HEK293T (cell line): Measurements from ENCODE around the gene UNC50.

Experiments
- CTCF ChIA-PET: fragments of 350-600 bp; formaldehyde crosslinking; extraction: SDS; loops from one replicate; lab custom pipeline; 2021; ENCODE audit warnings: antibody characterized with exemption, inconsistent platforms; lab: Yijun Ruan, JAX
- POLR2A ChIA-PET: fragments of 350-600 bp; formaldehyde crosslinking; extraction: SDS; loops from one replicate; lab custom pipeline; 2020; ENCODE audit warnings: antibody characterized with exemption, inconsistent platforms; lab: Yijun Ruan, JAX
- DNase-seq: peaks from one replicate; pipeline ENCODE4 v3.0.0; 2012; ENCODE audit warnings: mixed read lengths; ENCODE audit errors: extremely low spot score
- ARNT ChIP-seq: fragments of 450-650 bp; IDR thresholded peaks from 2 replicates; pipeline ENCODE4 v1.6.1; 2017; ENCODE audit warnings: mild to moderate bottlenecking
- BHLHE40 ChIP-seq: fragments of 450-650 bp; IDR thresholded peaks from 2 replicates; pipeline ENCODE4 v1.6.1; 2016; ENCODE audit warnings: mild to moderate bottlenecking, moderate library complexity, borderline replicate concordance
- CTBP1 ChIP-seq: fragments of 450-650 bp; IDR thresholded peaks from 2 replicates; pipeline ENCODE4 v1.6.1; 2016; ENCODE audit warnings: borderline replicate concordance
- ELF4 ChIP-seq: fragments of 450-650 bp; IDR thresholded peaks from 2 replicates; pipeline ENCODE4 v1.6.1; 2017; ENCODE audit warnings: antibody characterized with exemption
- FOXA1 ChIP-seq: fragments of 450-650 bp; IDR thresholded peaks from 2 replicates; pipeline ENCODE4 v1.6.1; 2016; ENCODE audit warnings: mild to moderate bottlenecking
- FOXK2 ChIP-seq: fragments of 450-650 bp; IDR thresholded peaks from 2 replicates; pipeline ENCODE4 v1.6.1; 2016; ENCODE audit warnings: mild to moderate bottlenecking
- FOXM1 ChIP-seq: fragments of 450-650 bp; IDR thresholded peaks from 2 replicates; pipeline ENCODE4 v1.6.1; 2017; ENCODE audit warnings: mild to moderate bottlenecking, borderline replicate concordance
- HDGF ChIP-seq: fragments of 450-650 bp; IDR thresholded peaks from 2 replicates; pipeline ENCODE4 v1.6.1; 2017; ENCODE audit warnings: antibody characterized with exemption, borderline replicate concordance
- L3MBTL2 ChIP-seq: fragments of 450-650 bp; conservative IDR thresholded peaks from 2 replicates; pipeline ENCODE4 v1.6.1; 2016; ENCODE audit warnings: mild to moderate bottlenecking
- LEF1 ChIP-seq: fragments of 450-650 bp; IDR thresholded peaks from 2 replicates; pipeline ENCODE4 v1.6.1; 2017; ENCODE audit warnings: mild to moderate bottlenecking, borderline replicate concordance
- NFRKB ChIP-seq: fragments of 450-650 bp; IDR thresholded peaks from 2 replicates; pipeline ENCODE4 v1.6.1; 2016; ENCODE audit warnings: mild to moderate bottlenecking, moderate library complexity
- PKNOX1 ChIP-seq: fragments of 450-650 bp; IDR thresholded peaks from 2 replicates; pipeline ENCODE4 v1.6.1; 2016
- SP1 ChIP-seq: fragments of 450-650 bp; IDR thresholded peaks from 2 replicates; pipeline ENCODE4 v1.6.1; 2017
- SUZ12 ChIP-seq: fragments of 450-650 bp; IDR thresholded peaks from 2 replicates; pipeline ENCODE4 v1.6.1; 2016; ENCODE audit warnings: mild to moderate bottlenecking
- TARDBP ChIP-seq: fragments of 450-650 bp; IDR thresholded peaks from 2 replicates; pipeline ENCODE4 v1.6.1; 2016
- ZNF384 ChIP-seq: fragments of 450-650 bp; IDR thresholded peaks from 2 replicates; pipeline ENCODE4 v1.6.1; 2016

The UNC50 gene, protein sequence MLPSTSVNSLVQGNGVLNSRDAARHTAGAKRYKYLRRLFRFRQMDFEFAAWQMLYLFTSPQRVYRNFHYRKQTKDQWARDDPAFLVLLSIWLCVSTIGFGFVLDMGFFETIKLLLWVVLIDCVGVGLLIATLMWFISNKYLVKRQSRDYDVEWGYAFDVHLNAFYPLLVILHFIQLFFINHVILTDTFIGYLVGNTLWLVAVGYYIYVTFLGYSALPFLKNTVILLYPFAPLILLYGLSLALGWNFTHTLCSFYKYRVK

GRCh38 chr2:98608116-98608961 lies at the start of gene UNC50, which contains the start of gene COA5:
Gene UNC50, plus strand, starts transcription at chr2:98608589. Its CDS starts 1,171 bp downstream, at chr2:98609760.
Gene COA5, minus strand, starts transcription at chr2:98608512. Its CDS starts 107 bp downstream, at chr2:98608405.
- ChIA-PET POLR2A (interaction anchor here (0.6 to 1.3 kb wide), 10 partner anchors 9 to 729 kb away, joined by 3 to 5 read pairs (median 3); partner anchors contain the start of genes EIF5B and MGAT4A), CTCF (interaction anchor here (0.5 to 0.6 kb wide), 2 partner anchors 37 to 38 kb away, joined by 3 read pairs; no protein-coding TSS in a partner anchor)
- TF ChIP-seq ELF4 (peak; percentile 66), SP1 (no peak), L3MBTL2 (peak; percentile 33; the same call in 1 of the 2 replicates), CTBP1 (peak; percentile 40; the same call in 1 of the 2 replicates), PKNOX1 (peak; percentile 29; the same call in 1 of the 2 replicates), ARNT (no peak)
- peak; percentile 95 for DNase-seq

DNA sequence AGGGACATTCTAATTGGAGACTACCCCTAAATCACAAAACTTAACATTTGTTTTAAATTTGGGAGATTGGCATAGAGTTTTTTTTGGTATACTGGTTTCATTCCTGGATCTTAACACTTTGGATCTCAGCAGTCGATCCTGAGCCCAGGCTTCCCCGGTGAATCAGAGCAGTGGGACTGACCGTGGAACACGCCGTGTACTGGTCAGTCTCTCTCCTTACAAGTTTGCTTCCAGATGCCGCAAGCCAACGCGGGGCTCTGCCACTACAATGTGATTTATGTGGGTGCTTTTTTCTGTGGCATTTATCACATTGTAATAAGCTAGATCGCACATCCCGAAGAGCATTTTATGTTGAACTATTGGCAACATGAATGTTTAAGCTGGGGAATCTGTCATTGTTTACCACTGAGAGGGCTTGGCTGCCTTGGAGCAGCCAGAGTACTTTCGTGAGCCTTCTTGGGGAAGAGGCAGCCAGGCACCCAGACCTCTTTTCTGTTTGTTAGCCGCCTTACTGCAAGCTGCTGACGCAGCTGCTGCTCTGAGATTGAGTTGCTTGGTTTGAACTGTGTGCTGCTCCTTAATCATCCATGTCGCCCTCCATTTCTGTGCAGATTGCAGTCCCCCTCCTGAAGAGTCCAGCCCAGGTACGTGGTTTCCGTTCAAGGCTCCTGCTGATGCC lies 49.4 kb upstream of the UNC50 start:
- TF ChIP-seq FOXA1 = no peak
- TF ChIP-seq PKNOX1 = no peak
- DNase-seq = no peak
- POLR2A ChIA-PET = no interaction called here
- CTCF ChIA-PET = interaction anchor here (0.9 to 2.4 kb wide), 2 partner anchors 10 kb away, joined by 4 to 10 read pairs; no protein-coding TSS in a partner anchor

- ChIA-PET POLR2A (no interaction called here), CTCF (interaction anchor here (0.9 to 1.1 kb wide), 2 partner anchors 10 to 12 kb away, joined by 3 to 4 read pairs; no protein-coding TSS in a partner anchor)
- TF ChIP-seq ZNF384 = no peak
- no peak for TF ChIP-seq SUZ12
- TF ChIP-seq CTBP1 = no peak
- no peak for TF ChIP-seq LEF1
- no peak for TF ChIP-seq PKNOX1
- TF ChIP-seq SP1 = no peak
- no peak for TF ChIP-seq ARNT
- TF ChIP-seq FOXA1 = no peak
- TF ChIP-seq FOXK2 = no peak
- no peak for TF ChIP-seq NFRKB
- no peak for TF ChIP-seq TARDBP
- TF ChIP-seq L3MBTL2 = no peak
- TF ChIP-seq BHLHE40 = no peak
- TF ChIP-seq FOXM1 = no peak
- no peak for TF ChIP-seq HDGF
- TF ChIP-seq ELF4 = no peak
- no peak for DNase-seq
These were observed 48.8 kb upstream of the UNC50 start for GRCh38 chr2:98559581-98559980.

- POLR2A ChIA-PET = no interaction called here
- DNase-seq = no peak
- TF ChIP-seq ARNT = no peak
- TF ChIP-seq FOXA1 = no peak
- TF ChIP-seq TARDBP = no peak
- CTCF ChIA-PET = interaction anchor here (0.9 to 1.1 kb wide), 2 partner anchors 9 to 11 kb away, joined by 3 to 4 read pairs; no protein-coding TSS in a partner anchor
These were observed 48.1 kb upstream of the UNC50 start for GRCh38 chr2:98560256-98560771.

GRCh38 chr2:98561018-98561417 lies 47.4 kb upstream of the UNC50 start:
- POLR2A ChIA-PET = no interaction called here
- TF ChIP-seq CTBP1 (no peak), SP1 (no peak), LEF1 (no peak), ZNF384 (no peak), L3MBTL2 (no peak), SUZ12 (no peak), FOXK2 (no peak)
- DNase-seq = no peak
- CTCF ChIA-PET = no interaction called here
